Memory B cell (primary cell): Measurements from ENCODE around the gene KLHL35.
"Not testable (repeated sequence)": the region's sequence is repeated elsewhere in the genome, so short reads cannot be mapped to it uniquely, and the experiment has no call there.

Experiments used
- ATAC-seq: fragments of 150-1000 bp; cut with Tn5 transposase; 2 replicates; pipeline ENCODE4 v1.10.0; 2021; ENCODE audit warnings: low read depth, mild to moderate bottlenecking, moderate library complexity
- DNase-seq, 2 donors: peaks; one replicate each; pipeline ENCODE4 v3.0.0; 2022; ENCODE audit warnings: low spot score in 2 of 2
- H3K27ac Mint-ChIP-seq: one replicate; pipeline ENCODE4 v1.8.0; 2022; ENCODE audit warnings: mild to moderate bottlenecking, moderate library complexity, mixed read lengths
- H3K27me3 Mint-ChIP-seq: one replicate; pipeline ENCODE4 v1.8.0; 2022; ENCODE audit warnings: mixed read lengths
- H3K36me3 Mint-ChIP-seq: one replicate; pipeline ENCODE4 v1.8.0; 2022; ENCODE audit warnings: mild to moderate bottlenecking, mixed read lengths
- H3K4me1 Mint-ChIP-seq: one replicate; pipeline ENCODE4 v1.8.0; 2022; ENCODE audit warnings: mixed read lengths
- H3K4me3 Mint-ChIP-seq: one replicate; pipeline ENCODE4 v1.8.0; 2022; ENCODE audit warnings: mild to moderate bottlenecking, moderate library complexity, mixed read lengths
- H3K9me3 Mint-ChIP-seq: one replicate; pipeline ENCODE4 v1.8.0; 2022; ENCODE audit warnings: mixed read lengths

KLHL35 gene

DNA sequence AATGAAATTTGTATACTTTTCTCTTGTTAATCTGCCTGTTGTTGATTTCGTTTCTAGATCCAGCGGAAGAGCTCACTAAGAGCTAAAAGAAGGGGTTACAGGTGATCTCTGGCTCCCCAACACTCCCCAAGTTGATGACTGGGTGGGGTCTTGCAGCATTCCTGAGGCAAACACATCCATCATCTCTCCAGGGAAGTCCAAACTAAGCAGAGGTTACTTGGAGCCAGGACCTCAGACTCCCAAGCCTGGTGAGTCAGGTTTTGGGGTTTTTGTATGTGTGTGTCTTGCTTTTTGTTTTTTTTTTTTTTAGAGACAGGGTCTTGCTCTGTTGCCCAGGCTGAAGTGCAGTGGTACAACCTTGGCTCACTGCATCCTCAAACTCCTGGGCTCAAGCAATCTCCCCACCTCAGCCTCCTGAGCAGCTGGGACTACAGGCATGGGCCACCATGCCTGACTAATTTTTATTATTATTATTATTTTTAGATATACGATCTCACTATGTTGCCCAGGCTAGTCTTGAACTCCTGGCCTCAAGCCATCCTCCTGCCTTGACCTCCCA lies 45.2 kb downstream of the KLHL35 start:
- ATAC-seq (no peak), DNase-seq (no peak)
- no peaks in the 10 kb centered on the region for H3K36me3 Mint-ChIP-seq
- no peak overlapping the region for H3K27ac Mint-ChIP-seq
- H3K9me3 Mint-ChIP-seq: no peaks in the 10 kb centered on the region
- peaks cover 6% of the 10 kb centered on the region for H3K27me3 Mint-ChIP-seq
- peaks cover 2% of the 10 kb centered on the region for H3K4me1 Mint-ChIP-seq
- no peak overlapping the region for H3K4me3 Mint-ChIP-seq

DNA sequence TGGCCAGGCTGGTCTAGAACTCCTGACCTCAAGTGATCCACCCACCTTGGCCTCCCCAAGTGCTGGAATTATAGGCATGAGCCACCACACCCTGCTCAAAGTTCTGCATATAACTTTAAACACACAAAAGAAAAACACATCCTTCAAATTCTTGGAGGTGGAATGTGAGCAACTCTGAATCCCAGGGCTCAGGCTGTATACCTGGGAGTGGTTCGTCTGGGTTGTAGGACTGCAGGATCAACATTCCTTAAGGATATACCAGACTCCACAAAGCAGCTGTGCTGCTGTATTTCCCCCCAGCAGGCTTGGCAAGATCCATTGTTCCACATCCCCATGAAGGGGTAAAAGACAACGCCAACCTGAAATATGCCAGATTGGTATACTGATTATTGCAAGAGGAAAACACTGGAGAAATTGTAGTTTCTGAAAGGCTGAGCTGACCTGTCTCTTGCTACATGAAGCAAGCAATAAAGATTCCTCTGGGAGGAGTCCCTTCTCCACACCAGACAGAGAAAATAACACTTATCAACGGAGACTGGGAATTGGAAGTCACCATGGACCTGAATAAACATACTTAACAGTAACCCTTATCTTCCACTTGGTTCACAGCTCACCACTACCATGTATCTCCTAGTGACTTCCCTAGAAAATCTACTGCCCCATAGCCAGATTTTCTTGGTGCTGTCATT lies 45.9 kb downstream of the KLHL35 start:
- Mint-ChIP-seq H3K27ac (no peak overlapping the region), H3K9me3 (no peaks in the 10 kb centered on the region), H3K36me3 (no peaks in the 10 kb centered on the region), H3K4me1 (peaks cover 2% of the 10 kb centered on the region), H3K4me3 (no peak overlapping the region), H3K27me3 (peaks cover 6% of the 10 kb centered on the region)
- ATAC-seq (no peak), DNase-seq (no peak)

- DNase-seq: peak; percentile 70 to 75
- H3K9me3 Mint-ChIP-seq: no peaks in the 10 kb centered on the region
- peak; percentile 81 for ATAC-seq
- H3K27me3 Mint-ChIP-seq: peaks cover 2% of the 10 kb centered on the region
- no peaks in the 10 kb centered on the region for H3K36me3 Mint-ChIP-seq
- H3K4me1 Mint-ChIP-seq: peaks cover 2% of the 10 kb centered on the region
- no peak overlapping the region for H3K27ac Mint-ChIP-seq
- no peak overlapping the region for H3K4me3 Mint-ChIP-seq
Observed at GRCh38 chr11:75384438-75385080, 48.4 kb downstream of the KLHL35 start.

DNA sequence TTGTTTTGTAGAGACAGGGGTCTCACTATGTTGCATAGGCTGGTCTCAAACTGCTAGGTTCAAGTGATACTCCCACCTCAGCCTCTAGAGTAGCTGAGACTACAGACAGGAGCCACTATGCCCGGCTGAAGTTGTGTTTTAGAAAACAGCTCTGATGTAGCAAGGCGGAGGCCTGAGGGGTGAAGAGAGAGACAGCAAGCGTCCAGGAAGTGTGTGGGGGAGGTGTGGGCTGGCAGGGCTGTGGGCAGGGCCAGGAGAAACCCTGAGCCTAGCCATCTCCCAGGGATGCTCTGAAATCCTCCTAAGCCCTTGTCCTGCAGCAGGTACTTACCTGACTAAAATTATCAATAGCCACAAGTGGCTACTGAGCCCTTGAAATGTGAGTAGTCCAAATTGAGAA lies 49.8 kb downstream of the KLHL35 start:
- Mint-ChIP-seq H3K36me3 (no peaks in the 10 kb centered on the region), H3K4me3 (no peak overlapping the region), H3K4me1 (peaks cover 2% of the 10 kb centered on the region), H3K9me3 (no peaks in the 10 kb centered on the region), H3K27ac (no peak overlapping the region), H3K27me3 (peaks cover 2% of the 10 kb centered on the region)
- no peak for ATAC-seq
- no peak for DNase-seq

GRCh38 chr11:75380716-75381420 lies 52.1 kb downstream of the KLHL35 start:
- H3K27ac Mint-ChIP-seq: peak overlapping the region; percentile 60
- DNase-seq: no peak
- no peak for ATAC-seq

GRCh38 chr11:75380245-75380644 lies 52.8 kb downstream of the KLHL35 start:
- Mint-ChIP-seq H3K27ac (no peak overlapping the region), H3K36me3 (no peaks in the 10 kb centered on the region), H3K4me1 (peaks cover 4% of the 10 kb centered on the region), H3K9me3 (no peaks in the 10 kb centered on the region), H3K27me3 (peaks cover 2% of the 10 kb centered on the region), H3K4me3 (no peak overlapping the region)
- ATAC-seq (no peak), DNase-seq (no peak)

More at GRCh38 chr11:75380716-75381420, 52.1 kb downstream of the KLHL35 start:
- Mint-ChIP-seq H3K9me3 (no peaks in the 10 kb centered on the region), H3K4me1 (peaks cover 2% of the 10 kb centered on the region), H3K27me3 (peaks cover under 1% of the 10 kb centered on the region), H3K36me3 (no peaks in the 10 kb centered on the region), H3K4me3 (no peak overlapping the region)

- not testable (repeated sequence) for H3K4me3 Mint-ChIP-seq, H3K27ac Mint-ChIP-seq, H3K27me3 Mint-ChIP-seq, H3K4me1 Mint-ChIP-seq, DNase-seq, H3K36me3 Mint-ChIP-seq, ATAC-seq, H3K9me3 Mint-ChIP-seq
Observed at GRCh38 chr11:75378776-75379175, 54.2 kb downstream of the KLHL35 start.

- DNase-seq (no peak), ATAC-seq (no peak)
- Mint-ChIP-seq H3K4me1 (peaks cover 2% of the 10 kb centered on the region), H3K27me3 (peaks cover 3% of the 10 kb centered on the region), H3K9me3 (no peaks in the 10 kb centered on the region), H3K27ac (no peak overlapping the region), H3K4me3 (no peak overlapping the region), H3K36me3 (no peaks in the 10 kb centered on the region)
Observed at GRCh38 chr11:75376175-75376574, 56.8 kb downstream of the KLHL35 start.

- DNase-seq (no peak), ATAC-seq (no peak)
- peaks cover 2% of the 10 kb centered on the region for H3K4me1 Mint-ChIP-seq
- no peak overlapping the region for H3K27ac Mint-ChIP-seq
- H3K36me3 Mint-ChIP-seq: no peaks in the 10 kb centered on the region
- no peaks in the 10 kb centered on the region for H3K9me3 Mint-ChIP-seq
- H3K27me3 Mint-ChIP-seq: peaks cover 3% of the 10 kb centered on the region
- H3K4me3 Mint-ChIP-seq: no peak overlapping the region
Observed at GRCh38 chr11:75375626-75376025, 57.4 kb downstream of the KLHL35 start.

GRCh38 chr11:75374646-75375045 lies 58.4 kb downstream of the KLHL35 start:
- Mint-ChIP-seq H3K36me3 (no peaks in the 10 kb centered on the region), H3K9me3 (no peaks in the 10 kb centered on the region), H3K4me3 (no peak overlapping the region), H3K4me1 (peaks cover 6% of the 10 kb centered on the region), H3K27ac (no peak overlapping the region), H3K27me3 (peaks cover 3% of the 10 kb centered on the region)
- ATAC-seq: no peak
- DNase-seq: no peak

DNA sequence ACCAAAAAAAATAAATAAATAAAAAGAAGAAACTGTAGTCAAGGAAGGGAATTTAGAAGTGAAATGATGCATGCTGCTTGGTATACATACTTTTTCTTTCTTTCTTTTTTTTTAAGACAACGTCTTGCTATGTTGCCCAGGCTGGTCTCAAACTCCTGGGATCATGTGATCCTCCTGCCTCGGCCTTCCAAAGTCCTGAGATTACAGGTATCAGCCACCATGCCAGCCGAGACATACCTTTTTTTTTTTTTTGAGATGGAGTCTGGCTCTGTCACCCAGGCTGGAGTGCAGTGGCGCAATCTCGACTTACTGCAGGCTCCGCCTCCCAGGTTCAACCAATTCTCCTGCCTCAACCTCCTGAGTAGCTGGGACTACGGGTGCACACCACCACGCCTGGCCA lies 59.8 kb downstream of the KLHL35 start:
- H3K27me3 Mint-ChIP-seq: peaks cover 3% of the 10 kb centered on the region
- no peaks in the 10 kb centered on the region for H3K36me3 Mint-ChIP-seq
- H3K4me1 Mint-ChIP-seq: peaks cover 6% of the 10 kb centered on the region
- no peak overlapping the region for H3K4me3 Mint-ChIP-seq
- ATAC-seq (no peak), DNase-seq (no peak)
- H3K9me3 Mint-ChIP-seq: peaks cover 1% of the 10 kb centered on the region
- H3K27ac Mint-ChIP-seq: no peak overlapping the region
